Muscle layer of colon (tissue), 2 donors: ENCODE data around the gene EXO1.
"Not testable (repeated sequence)": the region's sequence is repeated elsewhere in the genome, so short reads cannot be mapped to it uniquely, and the experiment has no call there.

ENCODE experiments used
- H3K27ac ChIP-seq: one replicate; pipeline ENCODE4 v1.7.0; 2013; ENCODE audit warnings: low read depth, mild to moderate bottlenecking, low read length, moderate library complexity
- H3K27me3 ChIP-seq, 2 donors: one replicate each; pipeline ENCODE4 v1.7.0; 2013; ENCODE audit warnings: low read length in 2 of 2, mild to moderate bottlenecking in 2 of 2; ENCODE audit not compliant: insufficient read depth in 2 of 2, control insufficient read depth in 1 of 2
- H3K36me3 ChIP-seq: one replicate; pipeline ENCODE4 v1.7.0; 2013; ENCODE audit warnings: mild to moderate bottlenecking, low read length; ENCODE audit not compliant: insufficient read depth
- H3K4me1 ChIP-seq: one replicate; pipeline ENCODE4 v1.7.0; 2013; ENCODE audit warnings: mild to moderate bottlenecking, low read length; ENCODE audit not compliant: insufficient read depth
- H3K4me3 ChIP-seq, 2 donors: one replicate each; pipeline ENCODE4 v1.7.0; 2013; ENCODE audit warnings: low read length in 2 of 2, low read depth in 1 of 2, mild to moderate bottlenecking in 1 of 2, moderate library complexity in 1 of 2
- H3K9ac ChIP-seq: one replicate; pipeline ENCODE4 v1.7.0; 2013; ENCODE audit warnings: low read length
- H3K9me3 ChIP-seq: one replicate; pipeline ENCODE4 v1.7.0; 2013; ENCODE audit warnings: mild to moderate bottlenecking, low read length
- donor health status: abdominal sarcoma.
- donor health status: Adenocarcinoma of cecum.

The EXO1 gene

DNA sequence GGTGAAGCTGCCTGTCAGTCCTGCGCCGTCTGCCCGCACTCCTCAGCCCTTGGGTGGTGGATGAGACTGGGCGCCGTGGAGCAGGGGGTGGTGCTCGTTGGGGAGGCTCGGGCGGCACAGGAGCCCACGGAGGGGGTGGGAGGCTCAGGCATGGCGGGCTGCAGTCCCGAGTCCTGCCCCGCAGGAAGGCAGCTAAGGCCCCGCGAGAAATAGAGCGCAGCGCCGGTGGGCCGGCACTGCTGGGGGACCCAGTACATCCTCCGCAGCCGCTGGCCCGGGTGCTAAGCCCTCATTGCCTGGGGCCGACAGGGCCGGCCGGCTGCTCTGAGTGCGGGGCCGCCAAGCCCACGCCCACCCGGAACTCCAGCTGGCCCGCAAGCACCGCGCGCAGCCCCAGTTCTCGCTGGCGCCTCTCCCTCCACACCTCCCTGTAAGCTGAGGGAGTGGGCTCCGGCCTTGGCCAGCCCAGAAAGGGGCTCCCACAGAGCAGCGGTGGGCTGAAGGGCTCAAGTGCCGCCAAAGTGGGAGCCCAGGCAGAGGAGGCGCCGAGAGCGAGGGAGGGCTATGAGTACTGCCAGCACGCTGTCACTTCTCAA is 7.6 kb downstream of the EXO1 start:
- H3K36me3 ChIP-seq, H3K4me1 ChIP-seq, H3K9ac ChIP-seq, H3K9me3 ChIP-seq, H3K27ac ChIP-seq, H3K4me3 ChIP-seq, H3K27me3 ChIP-seq: not testable (repeated sequence)

DNA sequence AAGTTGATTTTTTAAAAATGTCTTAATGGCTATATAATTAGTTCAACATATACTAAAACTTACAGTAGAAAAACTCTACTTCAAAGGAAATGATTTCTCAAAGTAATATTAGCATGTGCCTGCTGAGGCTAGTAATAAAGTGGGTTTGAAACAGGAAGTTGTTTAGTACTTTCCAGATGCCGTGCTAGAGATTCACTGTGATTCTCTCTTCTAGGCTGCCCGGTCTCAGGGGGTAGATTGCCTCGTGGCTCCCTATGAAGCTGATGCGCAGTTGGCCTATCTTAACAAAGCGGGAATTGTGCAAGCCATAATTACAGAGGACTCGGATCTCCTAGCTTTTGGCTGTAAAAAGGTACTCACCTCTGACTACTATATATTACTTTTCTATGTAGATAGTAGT is 9.1 kb downstream of the EXO1 start:
- no peak overlapping the region for H3K9ac ChIP-seq
- no peaks in the 10 kb centered on the region for H3K36me3 ChIP-seq
- no peaks in the 10 kb centered on the region for H3K9me3 ChIP-seq
- H3K4me1 ChIP-seq: no peaks in the 10 kb centered on the region
- H3K27me3 ChIP-seq: no peaks in the 10 kb centered on the region
- no peak overlapping the region for H3K27ac ChIP-seq
- no peak overlapping the region for H3K4me3 ChIP-seq

DNA sequence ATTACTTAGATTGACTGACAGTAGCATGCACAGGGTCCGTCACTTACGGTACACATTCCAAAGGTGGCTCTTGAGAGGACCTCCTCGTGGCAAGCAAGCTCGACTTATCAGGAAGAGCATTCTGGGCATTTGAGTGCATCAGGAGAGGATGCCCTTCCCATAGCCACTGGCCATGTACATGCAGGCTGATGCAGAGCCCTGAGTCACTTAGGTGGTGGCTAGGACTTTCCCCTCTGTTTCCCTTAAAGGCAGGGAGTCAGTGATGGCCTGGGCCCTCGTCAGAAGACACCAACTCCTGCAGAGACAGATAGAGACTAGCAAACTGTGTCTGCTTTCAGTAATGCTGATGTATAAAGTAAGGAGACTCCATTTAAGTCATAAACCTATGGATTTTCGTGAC is 12.9 kb downstream of the EXO1 start:
- no peaks in the 10 kb centered on the region for H3K36me3 ChIP-seq
- no peaks in the 10 kb centered on the region for H3K4me1 ChIP-seq
- no peaks in the 10 kb centered on the region for H3K9me3 ChIP-seq
- no peak overlapping the region for H3K9ac ChIP-seq
- no peaks in the 10 kb centered on the region for H3K27me3 ChIP-seq
- no peak overlapping the region for H3K4me3 ChIP-seq
- H3K27ac ChIP-seq: no peak overlapping the region

DNA sequence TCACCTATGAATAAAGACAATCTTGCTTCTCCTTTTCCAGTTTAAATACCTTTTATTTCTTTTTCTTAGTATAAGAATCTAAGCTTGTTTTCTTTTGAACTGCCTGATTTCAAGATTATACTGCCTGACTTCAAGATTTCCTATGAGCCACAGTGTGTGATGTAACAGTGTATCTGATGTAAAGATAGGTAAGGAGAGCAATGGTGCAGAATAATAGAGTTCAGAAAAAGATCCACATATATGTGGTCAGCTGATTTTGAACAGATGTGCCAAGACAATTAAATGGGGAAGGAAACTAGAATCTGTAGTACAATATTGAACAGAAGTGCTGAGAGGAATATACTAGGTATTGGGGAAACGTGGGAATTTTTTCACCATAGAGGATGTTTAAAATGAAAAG is 21.0 kb downstream of the EXO1 start:
- Histone ChIP-seq H3K9ac (no peak overlapping the region), H3K36me3 (no peaks in the 10 kb centered on the region), H3K4me1 (no peaks in the 10 kb centered on the region), H3K4me3 (no peak overlapping the region), H3K9me3 (no peaks in the 10 kb centered on the region), H3K27me3 (no peaks in the 10 kb centered on the region), H3K27ac (no peak overlapping the region)

DNA sequence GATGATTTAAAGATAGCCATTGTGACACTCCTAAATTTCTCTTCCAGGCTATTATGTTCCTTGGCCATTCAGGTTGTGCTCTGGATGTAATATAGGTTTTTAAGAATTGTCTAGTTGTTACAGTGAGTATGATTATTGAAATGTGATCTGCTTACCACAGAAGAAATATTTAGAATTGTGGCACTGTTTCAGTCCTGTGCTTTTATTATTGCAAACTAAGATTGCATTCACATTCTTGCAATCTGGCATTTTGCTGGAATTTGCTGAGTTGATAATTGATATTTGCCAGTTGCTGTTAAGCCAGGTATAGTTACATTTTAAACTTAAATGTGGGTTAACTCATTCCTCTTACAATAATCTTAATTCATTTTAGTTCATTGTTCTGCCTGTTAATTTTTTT is 22.3 kb downstream of the EXO1 start:
- no peak overlapping the region for H3K27ac ChIP-seq
- no peak overlapping the region for H3K9ac ChIP-seq
- H3K27me3 ChIP-seq: no peaks in the 10 kb centered on the region
- H3K4me3 ChIP-seq: no peak overlapping the region
- H3K9me3 ChIP-seq: no peaks in the 10 kb centered on the region
- H3K4me1 ChIP-seq: no peaks in the 10 kb centered on the region
- H3K36me3 ChIP-seq: no peaks in the 10 kb centered on the region

DNA sequence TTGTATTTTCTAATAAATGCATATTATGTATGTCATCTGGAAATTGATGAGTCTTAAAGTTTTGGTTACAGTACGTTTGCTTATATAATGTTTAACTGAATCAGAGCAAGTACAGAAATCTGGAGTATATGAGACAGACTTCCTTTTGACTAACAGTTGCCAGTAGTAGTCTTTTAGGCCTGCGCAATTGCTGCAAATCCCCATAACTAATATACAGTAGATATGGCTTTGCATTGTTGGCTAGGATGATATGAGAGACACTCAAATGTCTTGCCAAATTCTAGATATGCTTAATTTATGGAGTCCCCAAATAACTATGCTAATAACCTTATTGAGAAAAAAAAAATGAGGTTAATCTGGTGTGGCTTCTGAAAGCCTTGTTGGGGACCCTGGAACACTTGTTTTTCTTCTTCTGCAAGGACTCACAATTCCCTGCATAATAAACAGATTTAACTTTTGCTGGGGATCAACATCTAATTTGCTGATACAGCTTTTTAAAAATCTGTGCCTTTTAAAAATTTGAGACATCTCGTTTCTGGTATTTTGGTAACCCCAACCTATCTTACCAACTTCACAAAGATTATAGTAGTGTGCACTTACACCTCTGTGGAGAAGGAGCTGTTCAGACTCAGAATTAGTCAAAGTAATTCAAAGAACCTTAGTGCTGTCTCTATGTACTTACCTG is 22.9 kb downstream of the EXO1 start:
- Histone ChIP-seq H3K9me3 (no peaks in the 10 kb centered on the region), H3K9ac (no peak overlapping the region), H3K4me3 (no peak overlapping the region), H3K4me1 (no peaks in the 10 kb centered on the region), H3K27ac (no peak overlapping the region), H3K27me3 (no peaks in the 10 kb centered on the region), H3K36me3 (no peaks in the 10 kb centered on the region)

DNA sequence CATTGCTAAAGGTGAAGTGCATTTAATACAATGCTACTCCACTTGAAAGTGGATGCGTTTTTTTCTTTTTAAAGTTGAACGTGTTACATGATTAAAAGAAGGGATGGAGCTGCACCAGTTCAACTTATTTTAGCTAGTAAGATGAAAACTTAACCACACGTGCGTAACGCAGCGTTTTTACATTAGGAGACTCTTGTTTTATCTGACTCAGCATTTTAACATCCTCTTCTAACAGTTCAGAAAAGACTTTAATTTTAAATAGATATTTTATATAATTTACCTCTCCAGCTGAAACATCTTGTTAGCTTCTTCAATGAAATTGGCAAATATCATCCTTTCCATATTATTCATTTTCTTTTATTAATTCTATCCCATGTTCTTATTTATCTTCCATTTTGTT is 33.4 kb downstream of the EXO1 start:
- H3K9ac ChIP-seq: no peak overlapping the region
- no peaks in the 10 kb centered on the region for H3K36me3 ChIP-seq
- H3K27ac ChIP-seq: no peak overlapping the region
- H3K9me3 ChIP-seq: no peaks in the 10 kb centered on the region
- no peaks in the 10 kb centered on the region for H3K4me1 ChIP-seq
- no peak overlapping the region for H3K4me3 ChIP-seq
- H3K27me3 ChIP-seq: no peaks in the 10 kb centered on the region

DNA sequence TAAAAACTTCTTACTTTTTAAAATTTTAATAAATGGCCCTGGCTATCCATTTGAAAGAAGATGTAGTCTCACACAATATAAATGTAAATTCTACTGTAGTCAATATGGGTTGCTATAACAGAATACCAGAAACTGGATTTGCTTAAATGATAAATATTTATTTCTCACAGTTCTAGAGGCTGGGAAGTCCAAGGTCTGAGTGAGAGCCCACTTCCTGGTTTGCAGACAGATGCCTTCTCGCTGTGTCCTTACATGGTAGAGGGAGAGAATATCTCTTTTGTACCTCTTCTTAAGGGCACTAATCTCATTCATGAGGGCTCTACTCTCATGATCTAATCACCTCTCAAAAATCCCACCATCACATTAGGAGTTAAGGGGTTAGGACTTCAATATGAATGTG is 35.2 kb downstream of the EXO1 start:
- H3K9me3 ChIP-seq: no peaks in the 10 kb centered on the region
- no peaks in the 10 kb centered on the region for H3K4me1 ChIP-seq
- H3K4me3 ChIP-seq: no peak overlapping the region
- no peaks in the 10 kb centered on the region for H3K27me3 ChIP-seq
- no peak overlapping the region for H3K9ac ChIP-seq
- no peaks in the 10 kb centered on the region for H3K36me3 ChIP-seq
- H3K27ac ChIP-seq: no peak overlapping the region

DNA sequence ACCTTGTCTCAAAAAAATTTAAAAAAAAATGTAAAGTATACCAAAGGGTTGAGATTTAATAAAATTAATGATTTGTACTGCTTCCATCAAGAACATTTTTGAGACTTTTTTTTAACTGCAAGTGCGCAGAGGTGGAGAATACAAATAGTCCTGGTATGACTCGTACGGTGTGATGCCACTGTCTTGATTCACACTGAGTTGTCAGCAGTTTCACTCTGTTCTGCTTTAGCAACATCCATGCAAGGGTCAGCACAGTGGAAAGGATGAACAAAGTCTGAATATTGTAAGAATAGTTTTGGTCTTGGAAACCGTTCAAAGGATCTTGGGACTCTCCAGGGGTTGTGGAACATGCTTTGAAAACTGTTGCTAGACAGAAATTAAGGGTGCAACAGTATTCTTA is 40.2 kb downstream of the EXO1 start:
- Histone ChIP-seq H3K9me3 (no peaks in the 10 kb centered on the region), H3K4me1 (no peaks in the 10 kb centered on the region), H3K27me3 (no peaks in the 10 kb centered on the region), H3K27ac (no peak overlapping the region), H3K9ac (no peak overlapping the region), H3K4me3 (no peak overlapping the region), H3K36me3 (no peaks in the 10 kb centered on the region)

DNA sequence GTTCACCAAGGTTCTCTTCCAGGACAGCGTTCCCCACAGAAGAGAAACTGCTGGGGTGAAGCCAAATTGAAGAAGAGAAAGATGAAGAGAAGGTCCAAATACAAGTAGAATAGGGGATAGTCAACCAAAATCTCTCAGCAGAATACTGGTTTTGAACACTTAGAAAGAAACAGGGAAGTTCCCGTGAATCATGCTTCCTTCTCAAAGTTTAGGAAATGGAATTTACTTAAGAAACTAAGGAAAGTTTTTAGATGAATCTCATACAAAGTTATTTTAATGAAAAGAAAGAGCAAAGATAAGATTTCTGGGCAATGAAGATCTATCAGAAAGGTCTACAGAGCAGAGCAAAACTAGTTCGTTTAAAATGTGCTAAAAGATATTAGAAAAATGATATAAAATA is 43.3 kb downstream of the EXO1 start:
- H3K9ac ChIP-seq: no peak overlapping the region
- no peaks in the 10 kb centered on the region for H3K4me1 ChIP-seq
- H3K9me3 ChIP-seq: no peaks in the 10 kb centered on the region
- H3K27ac ChIP-seq: no peak overlapping the region
- H3K36me3 ChIP-seq: no peaks in the 10 kb centered on the region
- no peaks in the 10 kb centered on the region for H3K27me3 ChIP-seq
- no peak overlapping the region for H3K4me3 ChIP-seq

DNA sequence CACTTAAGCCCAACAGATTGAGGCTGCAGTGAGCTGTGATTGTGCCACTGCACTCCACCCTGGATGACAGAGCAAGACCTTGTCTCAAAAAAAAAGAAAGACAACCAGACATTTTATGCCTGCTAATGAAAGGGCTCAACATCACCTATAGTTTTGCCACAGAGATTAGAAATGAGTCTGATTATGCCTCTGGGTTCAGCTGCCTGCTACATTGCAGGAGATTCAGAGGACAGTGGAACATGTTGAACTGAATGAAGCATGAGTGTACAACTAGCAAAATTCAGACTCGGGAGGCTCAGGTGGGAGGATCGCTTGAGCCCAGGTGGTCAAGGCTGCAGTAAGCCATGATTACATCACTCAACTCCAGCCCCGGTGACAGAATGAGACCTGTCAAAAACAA is 46.0 kb downstream of the EXO1 start:
- Histone ChIP-seq H3K36me3 (no peaks in the 10 kb centered on the region), H3K4me3 (no peak overlapping the region), H3K27me3 (no peaks in the 10 kb centered on the region), H3K9ac (no peak overlapping the region), H3K9me3 (no peaks in the 10 kb centered on the region), H3K27ac (no peak overlapping the region), H3K4me1 (no peaks in the 10 kb centered on the region)

DNA sequence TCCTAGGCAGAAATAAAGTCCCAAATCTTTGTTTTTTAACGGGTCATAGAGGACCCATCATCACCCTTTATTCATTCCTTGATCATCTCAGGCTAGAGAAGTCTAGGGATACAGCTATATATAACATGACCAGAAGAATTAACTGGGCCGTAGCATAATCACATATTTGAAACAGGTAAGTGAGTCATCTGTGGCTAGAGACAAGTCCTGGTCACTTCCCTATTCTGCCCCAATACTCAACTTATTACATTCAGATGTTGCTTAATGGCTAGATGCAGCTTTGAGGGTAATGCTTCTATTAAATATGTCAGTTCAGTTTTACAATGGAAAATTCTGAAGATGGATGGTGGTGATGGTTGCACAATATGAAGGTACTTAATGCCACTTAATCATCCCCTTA is 47.0 kb downstream of the EXO1 start:
- Histone ChIP-seq H3K36me3 (no peaks in the 10 kb centered on the region), H3K4me3 (no peak overlapping the region), H3K4me1 (no peaks in the 10 kb centered on the region), H3K27me3 (no peaks in the 10 kb centered on the region), H3K27ac (no peak overlapping the region), H3K9me3 (no peaks in the 10 kb centered on the region), H3K9ac (no peak overlapping the region)
